KMS-11 (cell line): ENCODE results near the gene ZBTB38.

ENCODE experiments used
- H2AFZ ChIP-seq: fragments of 200-600 bp; sonication (generic); 2 replicates; pipeline ENCODE4 v1.6.1; 2016; ENCODE audit warnings: antibody characterized with exemption, mixed run types, low read depth
- H3K27ac ChIP-seq: fragments of 200-600 bp; sonication (generic); 2 replicates; pipeline ENCODE4 v1.6.1; 2016; ENCODE audit warnings: mild to moderate bottlenecking, mixed run types
- H3K27me3 ChIP-seq: fragments of 200-600 bp; sonication (generic); 2 replicates; pipeline ENCODE4 v1.6.1; 2017; ENCODE audit warnings: mild to moderate bottlenecking, low read depth, mixed run types, moderate library complexity; ENCODE audit not compliant: insufficient read depth
- H3K36me3 ChIP-seq: fragments of 200-600 bp; sonication (generic); 2 replicates; pipeline ENCODE4 v1.6.1; 2017; ENCODE audit warnings: mild to moderate bottlenecking, mixed run types; ENCODE audit not compliant: insufficient read depth
- H3K4me1 ChIP-seq: fragments of 200-600 bp; sonication (generic); 2 replicates; pipeline ENCODE4 v1.6.1; 2016; ENCODE audit warnings: mild to moderate bottlenecking, low read depth, mixed run types; ENCODE audit not compliant: poor library complexity, severe bottlenecking
- H3K4me2 ChIP-seq: fragments of 200-600 bp; sonication (generic); 2 replicates; pipeline ENCODE4 v1.7.0; 2016; ENCODE audit warnings: mild to moderate bottlenecking, mixed run types
- H3K4me3 ChIP-seq: fragments of 200-600 bp; sonication (generic); IDR thresholded peaks from 2 replicates; pipeline ENCODE4 v1.6.1; 2017; ENCODE audit warnings: low read depth, low read length, mixed read lengths; ENCODE audit not compliant: insufficient read depth
- H3K79me2 ChIP-seq: fragments of 200-600 bp; sonication (generic); 2 replicates; pipeline ENCODE4 v1.6.1; 2016; ENCODE audit warnings: low read depth, mixed run types; ENCODE audit not compliant: insufficient read depth
- H3K9ac ChIP-seq: fragments of 200-600 bp; sonication (generic); 2 replicates; pipeline ENCODE4 v1.6.1; 2016; ENCODE audit warnings: mild to moderate bottlenecking, mixed run types
- H4K20me1 ChIP-seq: fragments of 200-600 bp; sonication (generic); 2 replicates; pipeline ENCODE4 v1.6.1; 2016; ENCODE audit warnings: mild to moderate bottlenecking, mixed run types; ENCODE audit not compliant: insufficient read depth
- CTCF ChIP-seq: fragments of 200-600 bp; sonication (generic); conservative IDR thresholded peaks from 2 replicates; pipeline ENCODE4 v1.6.1; 2017; ENCODE audit warnings: low read depth, mild to moderate bottlenecking, antibody characterized with exemption, low read length, moderate library complexity, mixed read lengths

ZBTB38 gene

GRCh38 chr3:141386611-141387111 lies 18.4 kb downstream of the ZBTB38 start:
- peaks cover 18% of the 10 kb centered on the region; the same call in 1 of the 2 replicates for H3K36me3 ChIP-seq
- no peak overlapping the region for H2AFZ ChIP-seq
- H3K4me1 ChIP-seq, result peaks cover 65% of the 10 kb centered on the region
- peak overlapping the region; percentile 98 for H3K9ac ChIP-seq
- peak overlapping the region; percentile 87 for H3K4me3 ChIP-seq
- H3K79me2 ChIP-seq, result peaks cover 100% of the 10 kb centered on the region
- peak overlapping the region; percentile 99 for H3K4me2 ChIP-seq
- no peak; the same call in 1 of the 2 replicates for TF ChIP-seq CTCF
- no peaks in the 10 kb centered on the region for H4K20me1 ChIP-seq
- H3K27ac ChIP-seq, result peak overlapping the region; percentile 99
- H3K27me3 ChIP-seq, result no peaks in the 10 kb centered on the region

GRCh38 chr3:141387516-141387915 lies 19.2 kb downstream of the ZBTB38 start:
- H4K20me1 ChIP-seq, result no peaks in the 10 kb centered on the region
- H3K4me3 ChIP-seq, result peak overlapping the region; percentile 87
- H3K27ac ChIP-seq, result peak overlapping the region; percentile 99
- no peak for TF ChIP-seq CTCF
- H3K79me2 ChIP-seq, result peaks cover 100% of the 10 kb centered on the region
- H3K36me3 ChIP-seq, result peaks cover 19% of the 10 kb centered on the region; the same call in 1 of the 2 replicates
- H2AFZ ChIP-seq, result no peak overlapping the region
- H3K4me1 ChIP-seq, result peaks cover 65% of the 10 kb centered on the region
- peak overlapping the region; percentile 98 for H3K9ac ChIP-seq
- H3K27me3 ChIP-seq, result no peaks in the 10 kb centered on the region
- H3K4me2 ChIP-seq, result peak overlapping the region; percentile 99

GRCh38 chr3:141388395-141388794 lies 20.1 kb downstream of the ZBTB38 start:
- peaks cover 27% of the 10 kb centered on the region; the same call in 1 of the 2 replicates for H3K36me3 ChIP-seq
- H3K4me3 ChIP-seq, result peak overlapping the region; percentile 98
- H3K4me1 ChIP-seq, result peaks cover 65% of the 10 kb centered on the region
- no peaks in the 10 kb centered on the region for H3K27me3 ChIP-seq
- no peaks in the 10 kb centered on the region for H4K20me1 ChIP-seq
- H3K79me2 ChIP-seq, result peaks cover 100% of the 10 kb centered on the region
- peak overlapping the region; percentile 98 for H3K9ac ChIP-seq
- H3K4me2 ChIP-seq, result peak overlapping the region; percentile 99
- H3K27ac ChIP-seq, result peak overlapping the region; percentile 99
- no peak overlapping the region for H2AFZ ChIP-seq
- TF ChIP-seq CTCF, result no peak

- Histone ChIP-seq H3K4me1 (peaks cover 65% of the 10 kb centered on the region), H3K27ac (peak overlapping the region; percentile 99), H4K20me1 (no peaks in the 10 kb centered on the region), H3K36me3 (peaks cover 31% of the 10 kb centered on the region; the same call in 1 of the 2 replicates), H3K27me3 (no peaks in the 10 kb centered on the region), H3K4me2 (peak overlapping the region; percentile 99), H3K79me2 (peaks cover 100% of the 10 kb centered on the region), H3K4me3 (peak overlapping the region; percentile 98), H3K9ac (peak overlapping the region; percentile 98), H2AFZ (no peak overlapping the region)
- TF ChIP-seq CTCF, result 0 out of 2 replicates have a peak, but pooled peaks have one; percentile 13
Observed at GRCh38 chr3:141388823-141389621, 20.7 kb downstream of the ZBTB38 start.
